Fibroblast of lung (primary cell): ENCODE measurements around the gene SLC16A4. TPM values are rescaled to one million over a fixed set of nuclear protein-coding genes. Genes with fewer than 3 reads are reported as not detected.

Source experiments
- DNase-seq, 2 donors: peaks; one replicate each; pipeline versions ENCODE4 v3.0.0 to v3.0.0-alpha.2; 2010; ENCODE audit warnings: low read depth in 2 of 2
- H2AFZ ChIP-seq: 2 replicates; pipeline ENCODE4 v1.5.1; 2012; ENCODE audit warnings: low read length, control low read depth, inconsistent platforms
- H3K27ac ChIP-seq: 2 replicates; pipeline ENCODE4 v1.5.1; 2011; ENCODE audit warnings: low read length, control low read depth; ENCODE audit not compliant: insufficient read depth
- H3K27me3 ChIP-seq: 2 replicates; pipeline ENCODE4 v1.5.1; 2011; ENCODE audit warnings: mild to moderate bottlenecking, low read length; ENCODE audit not compliant: control insufficient read depth, insufficient read depth
- H3K36me3 ChIP-seq: 2 replicates; pipeline ENCODE4 v1.5.1; 2011; ENCODE audit warnings: low read length; ENCODE audit not compliant: control insufficient read depth, insufficient read depth
- H3K4me1 ChIP-seq: 2 replicates; pipeline ENCODE4 v1.5.1; 2011; ENCODE audit warnings: low read length; ENCODE audit not compliant: control insufficient read depth, insufficient read depth; ENCODE audit errors: extremely low read depth
- H3K4me2 ChIP-seq: 2 replicates; pipeline ENCODE4 v1.5.1; 2011; ENCODE audit warnings: low read length, control low read depth; ENCODE audit not compliant: insufficient read depth; ENCODE audit errors: extremely low read depth
- H3K4me3 ChIP-seq, 4 experiments: fragments of 200-600 bp in 1 of 4; sonication (generic) in 1 of 4; replicated peaks in 1 of 4; 2 replicates each; pipeline ENCODE4 v1.5.1; 2011 to 2016; ENCODE audit warnings: low read length in 4 of 4, low read depth in 3 of 4, mild to moderate bottlenecking in 3 of 4, control low read depth in 2 of 4, inconsistent platforms in 1 of 4, mixed read lengths in 1 of 4; ENCODE audit not compliant: insufficient read depth in 1 of 4; ENCODE audit errors: control extremely low read depth in 1 of 4
- H3K79me2 ChIP-seq: 2 replicates; pipeline ENCODE4 v1.5.1; 2012; ENCODE audit warnings: mild to moderate bottlenecking, low read length, inconsistent platforms; ENCODE audit not compliant: control insufficient read depth, insufficient read depth
- H3K9ac ChIP-seq: 2 replicates; pipeline ENCODE4 v1.5.1; 2011; ENCODE audit warnings: mild to moderate bottlenecking, low read length, control low read depth; ENCODE audit not compliant: insufficient read depth
- H3K9me3 ChIP-seq: 2 replicates; pipeline ENCODE4 v1.5.1; 2012; ENCODE audit warnings: low read depth, low read length; ENCODE audit not compliant: control insufficient read depth, insufficient read depth
- H4K20me1 ChIP-seq: 2 replicates; pipeline ENCODE4 v1.5.1; 2011; ENCODE audit warnings: low read length; ENCODE audit not compliant: control insufficient read depth, insufficient read depth; ENCODE audit errors: extremely low read depth
- CTCF ChIP-seq, 2 donors: IDR thresholded peaks in 1 of 2; conservative IDR thresholded peaks in 1 of 2; 1 replicate in 1 of 2; 2 replicates in 1 of 2; pipeline ENCODE4 v1.5.1; 2011 to 2012; ENCODE audit warnings: low read length in 2 of 2, control low read depth in 1 of 2, inconsistent platforms in 1 of 2, low read depth in 1 of 2, mild to moderate bottlenecking in 1 of 2
- EZH2 ChIP-seq: IDR thresholded peaks from 2 replicates; pipeline ENCODE4 v1.5.1; 2012; ENCODE audit warnings: low read length, control low read depth, mild to moderate bottlenecking; ENCODE audit errors: missing control alignments
- polyA plus RNA-seq, 2 donors: library from polyadenylated mRNA; depleted of rRNA in 1 of 2; stranded (reverse) in 1 of 2; unstranded in 1 of 2; fragments of >200 nt; gene quantifications; 2 replicates each; pipeline ENCODE4 v1.2.1, GENCODE V29; 2011 to 2012; ENCODE audit warnings: missing spikeins in 1 of 2
- total RNA-seq: library from RNA; depleted of rRNA; stranded (reverse); fragments of >200 nt; gene quantifications from 2 replicates; pipeline ENCODE4 v1.2.1, GENCODE V29; 2014

The SLC16A4 gene
- total and polyA plus RNA-seq, 2 donors (not counting 1 experiment from before 2014, with no cell fraction given): 64.4 to 91.9 TPM

DNA sequence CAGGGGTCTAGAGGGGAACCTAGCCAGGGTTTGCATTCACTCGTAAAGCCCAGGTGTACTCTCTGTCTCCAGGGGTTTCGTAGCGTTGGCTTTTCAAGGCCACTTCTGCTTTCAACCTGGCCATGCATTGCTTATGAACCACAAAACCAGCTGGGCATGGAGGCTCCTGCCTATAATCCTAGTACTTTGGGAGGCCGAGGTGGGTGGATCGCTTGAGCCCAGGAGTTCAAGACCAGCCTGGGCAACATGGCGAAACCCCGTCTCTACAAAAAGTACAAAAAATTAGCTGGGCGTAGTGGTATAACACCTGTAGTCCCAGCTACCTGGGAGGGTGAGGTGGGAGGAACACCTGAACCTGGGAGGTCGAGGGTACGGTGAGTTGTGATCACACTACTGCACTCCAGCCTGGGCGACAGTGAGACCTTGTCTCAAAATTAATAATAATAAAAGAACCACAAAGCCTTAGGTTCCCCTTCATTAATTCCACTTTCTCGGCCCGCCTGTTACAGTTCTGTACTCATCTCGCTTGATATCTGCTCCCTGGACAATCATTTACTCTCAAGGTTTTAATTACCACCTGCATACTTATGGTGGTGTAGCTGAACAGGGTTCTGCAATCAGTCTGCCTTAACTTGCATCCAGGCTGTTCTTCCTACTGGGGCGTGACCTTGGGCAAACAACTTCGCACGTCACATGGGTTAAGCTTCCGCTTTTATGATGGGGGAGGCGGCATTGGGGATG is 6.1 kb downstream of the SLC16A4 start:
- no peak for DNase-seq
- Histone ChIP-seq H3K9me3 (no peaks in the 10 kb centered on the region), H3K4me2 (no peak overlapping the region), H3K9ac (no peak overlapping the region), H3K27me3 (no peaks in the 10 kb centered on the region), H3K4me3 (no peak overlapping the region), H3K36me3 (no peaks in the 10 kb centered on the region), H3K27ac (no peak overlapping the region), H3K79me2 (no peaks in the 10 kb centered on the region), H4K20me1 (no peaks in the 10 kb centered on the region), H3K4me1 (peaks cover 15% of the 10 kb centered on the region), H2AFZ (no peak overlapping the region)
- TF ChIP-seq EZH2 (no peak), CTCF (conservative IDR thresholded peaks at IDR 0.05 in 1 of 2, IDR thresholded peaks at IDR 0.05 in 1 of 2; ENCODE audit: low read depth in 1 of 2, low read length in 2 of 2) (no peak)

- no peaks in the 10 kb centered on the region for H4K20me1 ChIP-seq
- H2AFZ ChIP-seq: peak overlapping the region; percentile 26
- H3K4me2 ChIP-seq: peak overlapping the region; percentile 32
- no peaks in the 10 kb centered on the region for H3K27me3 ChIP-seq
- H3K9ac ChIP-seq: peak overlapping the region; percentile 39
- peaks cover 13% of the 10 kb centered on the region for H3K4me1 ChIP-seq
- H3K9me3 ChIP-seq: no peaks in the 10 kb centered on the region
- H3K27ac ChIP-seq: peak overlapping the region; percentile 56
- H3K36me3 ChIP-seq: no peaks in the 10 kb centered on the region
- TF ChIP-seq EZH2: no peak
- TF ChIP-seq CTCF (conservative IDR thresholded peaks at IDR 0.05 in 1 of 2, IDR thresholded peaks at IDR 0.05 in 1 of 2; ENCODE audit: low read depth in 1 of 2, low read length in 2 of 2): no peak
- no peaks in the 10 kb centered on the region for H3K79me2 ChIP-seq
- H3K4me3 ChIP-seq: peak overlapping the region in 2 of 4 experiments; percentile 6 to 21
- peak in 1 of 2 donors; percentile 35 for DNase-seq
Measured at GRCh38 chr1:110383251-110383990, 7.4 kb downstream of the SLC16A4 start.

DNA sequence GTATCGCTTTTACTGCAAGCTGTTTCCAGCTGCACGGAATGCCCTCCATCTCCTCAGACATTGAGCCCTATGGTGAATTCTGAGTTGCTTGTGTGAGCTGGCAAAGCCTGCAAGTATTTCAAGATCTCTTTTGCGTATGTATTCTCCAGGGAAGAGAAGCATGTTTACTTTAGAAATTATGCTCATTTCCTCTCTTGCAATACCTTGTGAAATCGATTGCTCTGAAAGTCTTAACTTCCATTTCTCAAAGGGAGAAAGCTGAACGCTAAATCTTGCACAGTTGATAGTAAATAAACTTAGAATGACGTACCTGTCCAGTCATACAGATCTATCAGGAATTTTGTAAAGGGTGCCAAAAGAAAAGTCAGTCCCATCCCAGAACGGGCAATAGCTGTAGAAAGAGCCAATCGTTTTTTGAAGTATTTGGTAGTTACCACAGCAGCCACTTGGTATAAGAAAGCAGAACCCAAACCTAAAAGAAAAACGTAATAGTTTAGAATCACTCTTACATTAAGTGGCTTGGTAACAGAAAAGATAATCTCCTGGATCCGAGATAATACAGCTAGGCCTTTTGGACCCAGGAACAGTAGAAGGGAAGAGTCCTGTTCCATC is 10.0 kb downstream of the SLC16A4 start:
- no peaks in the 10 kb centered on the region for H3K36me3 ChIP-seq
- no peak for TF ChIP-seq EZH2
- TF ChIP-seq CTCF (conservative IDR thresholded peaks at IDR 0.05 in 1 of 2, IDR thresholded peaks at IDR 0.05 in 1 of 2; ENCODE audit: low read depth in 1 of 2, low read length in 2 of 2): no peak
- H3K27ac ChIP-seq: peak overlapping the region; percentile 79
- no peaks in the 10 kb centered on the region for H3K79me2 ChIP-seq
- no peak overlapping the region for H3K9ac ChIP-seq
- no peak overlapping the region for H3K4me3 ChIP-seq
- H3K27me3 ChIP-seq: no peaks in the 10 kb centered on the region
- no peaks in the 10 kb centered on the region for H3K9me3 ChIP-seq
- no peak overlapping the region for H3K4me2 ChIP-seq
- H3K4me1 ChIP-seq: peaks cover 13% of the 10 kb centered on the region
- peak in 1 of 2 donors; percentile 94 for DNase-seq
- no peaks in the 10 kb centered on the region for H4K20me1 ChIP-seq
- H2AFZ ChIP-seq: no peak overlapping the region
